GM19238 (cell line): Measurements from ENCODE around the gene THSD7A.

ENCODE experiments used
- DNase-seq: peaks from one replicate; pipeline ENCODE4 v3.0.0; 2011; ENCODE audit warnings: low spot score; ENCODE audit not compliant: insufficient read length

Gene THSD7A

GRCh38 chr7:11343136-11343535 lies 488.9 kb downstream of the THSD7A start:
- DNase-seq, result no peak

- no peak for DNase-seq
These were observed 490.6 kb downstream of the THSD7A start for GRCh38 chr7:11341285-11341944.

GRCh38 chr7:11336432-11336831 lies 495.6 kb downstream of the THSD7A start:
- no peak for DNase-seq

GRCh38 chr7:11335947-11336346 lies 496.1 kb downstream of the THSD7A start:
- DNase-seq, result no peak

GRCh38 chr7:11332865-11333228 lies 499.2 kb downstream of the THSD7A start:
- DNase-seq, result no peak

GRCh38 chr7:11332186-11332864 lies 499.7 kb downstream of the THSD7A start:
- no peak for DNase-seq

- DNase-seq, result no peak
These were observed 500.6 kb downstream of the THSD7A start for GRCh38 chr7:11331128-11332102.

GRCh38 chr7:11330717-11331116 lies 501.3 kb downstream of the THSD7A start:
- DNase-seq, result no peak

GRCh38 chr7:11330208-11330607 lies 501.8 kb downstream of the THSD7A start:
- no peak for DNase-seq

- DNase-seq, result no peak
These were observed 502.4 kb downstream of the THSD7A start for GRCh38 chr7:11329626-11330025.

GRCh38 chr7:11328309-11328708 lies 503.7 kb downstream of the THSD7A start:
- no peak for DNase-seq

GRCh38 chr7:11327633-11328032 lies 504.4 kb downstream of the THSD7A start:
- no peak for DNase-seq
